B cell (primary cell): ENCODE results near the gene NFE2. TPM values are rescaled to one million over a fixed set of nuclear protein-coding genes. Genes with fewer than 3 reads are reported as not detected.

Source experiments
- ATAC-seq: fragments of 200-7000 bp; cut with Tn5 transposase; one replicate; pipeline ENCODE4 v1.10.0; 2021; ENCODE audit warnings: low read depth, mild to moderate bottlenecking, moderate number of reproducible peaks, moderate library complexity
- CTCF ChIA-PET: fragments of 350-600 bp; sonication (Branson Sonifier 250); formaldehyde crosslinking; loops from one replicate; lab custom pipeline; 2021; ENCODE audit warnings: antibody characterized with exemption, inconsistent platforms; lab: Charles Lee
- POLR2A ChIA-PET: fragments of 350-600 bp; sonication (Branson Sonifier 250); formaldehyde crosslinking; loops from one replicate; lab custom pipeline; 2021; ENCODE audit warnings: antibody characterized with exemption; lab: Charles Lee
- DNase-seq: peaks from one replicate; pipeline ENCODE4 v3.0.0; 2013
- H2AFZ ChIP-seq: 2 replicates; pipeline ENCODE4 v1.6.1; 2012; ENCODE audit warnings: mild to moderate bottlenecking, low read depth, low read length; ENCODE audit not compliant: insufficient read depth, poor library complexity, severe bottlenecking
- H3K27ac ChIP-seq, 2 donors: 1 replicate in 1 of 2; 2 replicates in 1 of 2; pipeline ENCODE4 v1.5.1; 2012 to 2013; ENCODE audit warnings: low read length in 2 of 2, mild to moderate bottlenecking in 2 of 2, moderate library complexity in 1 of 2
- H3K27me3 ChIP-seq, 4 experiments: fragments of 200-600 bp in 1 of 4; sonication (generic) in 1 of 4; replicated peaks in 1 of 4; 1 replicate in 2 of 4; 2 replicates in 2 of 4; pipeline versions ENCODE4 v1.6.1 to v1.7.0; 2013 to 2016; ENCODE audit warnings: low read length in 3 of 4, mild to moderate bottlenecking in 2 of 4, mixed read lengths in 1 of 4, moderate library complexity in 1 of 4; ENCODE audit not compliant: insufficient read depth in 4 of 4, control insufficient read depth in 3 of 4; ENCODE audit errors: control extremely low read depth in 1 of 4
- H3K36me3 ChIP-seq, 2 experiments: replicated peaks in 1 of 2; 1 replicate in 1 of 2; 2 replicates in 1 of 2; pipeline versions ENCODE4 v1.6.1 to v1.7.1; 2013; ENCODE audit warnings: low read length in 1 of 2; ENCODE audit not compliant: insufficient read depth in 2 of 2, control insufficient read depth in 1 of 2; ENCODE audit errors: control extremely low read depth in 1 of 2, extremely low read depth in 1 of 2
- H3K4me1 ChIP-seq, 2 donors: fragments of 200-600 bp in 1 of 2; sonication (generic) in 1 of 2; 1 replicate in 1 of 2; 2 replicates in 1 of 2; pipeline versions ENCODE4 v1.5.1 to v1.6.1; 2013 to 2017; ENCODE audit warnings: low read length in 2 of 2; ENCODE audit not compliant: control insufficient read depth in 2 of 2, insufficient read depth in 2 of 2
- H3K4me2 ChIP-seq: replicated peaks from 2 replicates; pipeline ENCODE3; 2012; ENCODE audit warnings: mild to moderate bottlenecking, low read depth, low read length; ENCODE audit not compliant: poor library complexity, severe bottlenecking
- H3K4me3 ChIP-seq, 5 experiments: fragments of 200-600 bp in 1 of 5; sonication (generic) in 1 of 5; 1 replicate in 3 of 5; 2 replicates in 2 of 5; pipeline versions ENCODE4 v1.5.1 to v1.7.0; 2011 to 2016; ENCODE audit warnings: low read length in 4 of 5, mild to moderate bottlenecking in 4 of 5, low read depth in 2 of 5, control low read depth in 1 of 5, moderate library complexity in 1 of 5; ENCODE audit not compliant: insufficient read depth in 1 of 5; ENCODE audit errors: control extremely low read depth in 1 of 5, extremely low read depth in 1 of 5
- H3K79me2 ChIP-seq: fragments of 200-600 bp; sonication (generic); one replicate; pipeline ENCODE4 v1.6.0; 2016; ENCODE audit warnings: low read length; ENCODE audit not compliant: control insufficient read depth, insufficient read depth
- H3K9ac ChIP-seq: fragments of 200-600 bp; sonication (generic); 2 replicates; pipeline ENCODE4 v1.6.1; 2017; ENCODE audit warnings: mild to moderate bottlenecking, low read length, moderate library complexity
- H3K9me3 ChIP-seq, 3 donors: one replicate each; pipeline versions ENCODE4 v1.6.1 to v1.7.1; 2013; ENCODE audit warnings: low read length in 2 of 3; ENCODE audit not compliant: control insufficient read depth in 2 of 3, insufficient read depth in 1 of 3; ENCODE audit errors: control extremely low read depth in 1 of 3
- H4K20me1 ChIP-seq: 2 replicates; pipeline ENCODE4 v1.6.0; 2012; ENCODE audit warnings: mild to moderate bottlenecking, low read length; ENCODE audit not compliant: insufficient read depth, control insufficient read depth, poor library complexity, severe bottlenecking
- H3K27ac Mint-ChIP-seq: one replicate; pipeline ENCODE4 v1.8.0; 2021; ENCODE audit warnings: mixed read lengths
- H3K27me3 Mint-ChIP-seq: one replicate; pipeline ENCODE4 v1.8.0; 2021; ENCODE audit warnings: mixed read lengths
- H3K4me1 Mint-ChIP-seq: one replicate; pipeline ENCODE4 v1.8.0; 2021; ENCODE audit warnings: mixed read lengths
- H3K4me3 Mint-ChIP-seq: one replicate; pipeline ENCODE4 v1.8.0; 2021; ENCODE audit warnings: mixed read lengths
- H3K9me3 Mint-ChIP-seq: one replicate; pipeline ENCODE4 v1.8.0; 2022; ENCODE audit warnings: mixed read lengths; ENCODE audit not compliant: insufficient read depth
- CTCF ChIP-seq: fragments of 200-600 bp; IDR thresholded peaks from one replicate; pipeline ENCODE4 v1.8.0; 2022; ENCODE audit warnings: antibody characterized with exemption, mild to moderate bottlenecking
- EZH2 ChIP-seq: IDR thresholded peaks from 2 replicates; pipeline ENCODE4 v1.6.1; 2012; ENCODE audit warnings: borderline replicate concordance, low read depth, mild to moderate bottlenecking, moderate library complexity, low read length; ENCODE audit not compliant: insufficient read depth, poor library complexity, severe bottlenecking
- WGBS: methylation state at CpG from one replicate; pipeline ENCODE4 v1.1.5; 2013; ENCODE audit warnings: missing lambda C conversion rate; ENCODE audit not compliant: insufficient coverage; 5-methylcytosine and 5-hydroxymethylcytosine counted together
- intact Hi-C: fragments of 100-400 bp; cut with micrococcal nuclease; formaldehyde crosslinking; loops from one replicate; pipeline ENCODE4 v1.10.0; 2022
- polyA minus RNA-seq: library from RNA; depleted of rRNA, polyadenylated mRNA; stranded (reverse); fragments of >200 nt; gene quantifications from 2 replicates; pipeline ENCODE4 v1.2.3, GENCODE V29; 2012
- polyA plus RNA-seq: library from polyadenylated mRNA; depleted of rRNA; stranded (reverse); fragments of >200 nt; gene quantifications from 2 replicates; pipeline ENCODE4 v1.2.3, GENCODE V29; 2012
- total RNA-seq, 2 donors: library from RNA; stranded (reverse); fragments of 120-200 nt in 1 of 2; gene quantifications; 1 replicate in 1 of 2; 2 replicates in 1 of 2; pipeline versions ENCODE4 v1.2.3 to v1.2.4, GENCODE V29; 2013 to 2022

The NFE2 gene
- total RNA-seq: not detected in 2 replicates
- total RNA-seq (2013): 7.0 TPM
- 0.60 and 0.76 TPM in 2 replicates for polyA plus RNA-seq
- 4.4 and 5.3 TPM in 2 replicates for polyA minus RNA-seq

DNA sequence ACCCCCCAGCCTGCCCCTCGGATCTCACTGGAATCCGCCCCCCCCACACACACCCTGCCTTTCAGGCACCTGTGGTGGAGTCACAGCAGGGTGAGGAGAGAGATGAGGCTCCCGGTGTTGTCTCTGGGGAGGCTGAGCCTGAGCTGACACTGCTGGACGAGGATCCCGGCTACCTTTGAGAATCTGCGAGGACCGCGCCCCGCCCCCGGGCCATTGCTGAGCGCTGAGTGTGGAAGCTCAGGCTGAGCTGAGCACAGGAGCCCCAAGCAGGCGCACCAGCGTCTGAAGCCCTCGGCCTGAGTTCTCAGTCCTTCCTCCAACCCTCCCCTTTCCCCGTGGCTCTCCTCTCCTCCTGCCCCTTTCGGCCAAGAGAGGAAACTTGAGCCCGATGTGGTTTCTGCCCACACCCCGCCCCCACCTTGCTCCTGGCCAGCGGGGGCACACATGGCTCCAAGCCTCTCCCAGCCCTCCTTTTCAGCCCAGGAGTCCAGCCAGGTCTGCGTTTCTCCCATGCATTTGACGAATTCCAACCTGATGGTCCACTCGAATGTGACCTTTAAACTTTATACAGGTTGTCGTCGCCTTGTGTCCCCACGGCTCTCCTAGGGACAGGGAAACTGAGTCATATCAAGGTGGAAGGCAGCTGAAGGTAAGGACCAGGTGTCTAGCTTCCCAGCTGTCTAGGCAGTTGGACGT is at the start of gene NFE2:
Gene NFE2, minus strand, starts transcription at position 284 of the 696 bp plus-strand sequence. CDS start 5,767 bp downstream, outside the sequence.
- H3K79me2 ChIP-seq: no peaks in the 10 kb centered on the region
- H3K4me1 Mint-ChIP-seq: peaks cover 47% of the 10 kb centered on the region
- POLR2A ChIA-PET: interaction anchor here (1.1 to 1.5 kb wide), 2 partner anchors 9 to 21 kb away, joined by 3 read pairs; partner anchors contain the start of gene CBX5
- H3K9ac ChIP-seq: peak within 1 kb of the TSS; percentile 55
- peak within 1 kb of the TSS; percentile 53 for H3K4me3 Mint-ChIP-seq
- H3K27ac Mint-ChIP-seq: no peak within 1 kb of the TSS
- H3K27ac ChIP-seq: no peak within 1 kb of the TSS
- H2AFZ ChIP-seq: peak within 1 kb of the TSS; percentile 70
- no peaks in the 10 kb centered on the region for H4K20me1 ChIP-seq
- peak; percentile 21 for DNase-seq
- H3K4me1 ChIP-seq: peaks cover 46% of the 10 kb centered on the region in 2 donors
- H3K9me3 Mint-ChIP-seq: no peaks in the 10 kb centered on the region
- CTCF ChIA-PET: interaction anchor here (0.7 to 3.2 kb wide), 9 partner anchors 9 to 312 kb away, joined by 3 to 17 read pairs (median 6); partner anchors contain the start of gene COPZ1
- peak within 1 kb of the TSS; percentile 78 for H3K4me2 ChIP-seq
- H3K9me3 ChIP-seq: peaks cover 0 to 5% (median 0%) of the 10 kb centered on the region in 3 donors
- 5% methylated on average over 24 of the region's 26 CpGs for WGBS
- H3K4me3 ChIP-seq: peak within 1 kb of the TSS in 4 of 5 experiments; percentile 17 to 58 (median 28)
- no peaks in the 10 kb centered on the region for H3K36me3 ChIP-seq
- TF ChIP-seq CTCF (no peak), EZH2 (no peak)
- peak; percentile 31 for ATAC-seq
- H3K27me3 ChIP-seq: peaks cover 0 to 45% (median 30%) of the 10 kb centered on the region in 4 experiments
- intact Hi-C loops: no loop called here
- H3K27me3 Mint-ChIP-seq: peaks cover 55% of the 10 kb centered on the region

GRCh38 chr12:54349679-54350078 is 48.9 kb upstream of the NFE2 start:
- H3K4me1 Mint-ChIP-seq: peaks cover 14% of the 10 kb centered on the region
- H3K4me3 Mint-ChIP-seq: no peak overlapping the region
- no peaks in the 10 kb centered on the region for H3K9me3 Mint-ChIP-seq
- peaks cover 10 to 11% of the 10 kb centered on the region in 2 donors for H3K4me1 ChIP-seq
- H3K27ac ChIP-seq: no peak overlapping the region
- H3K4me3 ChIP-seq: no peak overlapping the region
- ATAC-seq (no peak), DNase-seq (no peak)
- ChIA-PET POLR2A (no interaction called here), CTCF (interaction anchor here (1.7 to 3.4 kb wide), 2 partner anchors 11 to 101 kb away, joined by 4 to 9 read pairs; no protein-coding TSS in a partner anchor)
- H2AFZ ChIP-seq: no peak overlapping the region
- H3K27ac Mint-ChIP-seq: no peak overlapping the region
- H3K9ac ChIP-seq: no peak overlapping the region
- no peaks in the 10 kb centered on the region for H3K9me3 ChIP-seq
- peaks cover 0 to 56% of the 10 kb centered on the region in 2 experiments for H3K36me3 ChIP-seq
- intact Hi-C loops: no loop called here
- no peaks in the 10 kb centered on the region for H3K27me3 ChIP-seq
- H4K20me1 ChIP-seq: peaks cover 3% of the 10 kb centered on the region
- H3K27me3 Mint-ChIP-seq: no peaks in the 10 kb centered on the region
- H3K4me2 ChIP-seq: no peak overlapping the region
- TF ChIP-seq EZH2 (no peak), CTCF (no peak)
- H3K79me2 ChIP-seq: no peaks in the 10 kb centered on the region
